ENCODE results near the gene ABHD14A. TPM values are rescaled to one million over a fixed set of nuclear protein-coding genes. Genes with fewer than 3 reads are reported as not detected.

Gene ABHD14A
- total RNA-seq, 2 donors from 2014 or later, result 15.5 to 16.1 TPM

- DNase-seq, result no peak
- 50 to 65% methylated on average over 1 of the region's 1 CpG for WGBS, 2 donors
These were observed 20.2 kb upstream of the ABHD14A start for GRCh38 chr3:51954713-51955112.

GRCh38 chr3:51955175-51955892 is 19.5 kb upstream of the ABHD14A start, which contains the start of gene GPR62:
TSS of gene GPR62 (plus strand) at chr3:51955381. CDS start at chr3:51955653, 272 bp downstream.
- H3K27ac ChIP-seq, result peak within 1 kb of the TSS in 2 of 4 donors; percentile 71 to 74
- H3K4me1 ChIP-seq, result peaks cover 20% of the 10 kb centered on the region
- TF ChIP-seq POLR2A (IDR thresholded peaks at IDR 0.05) (no peak), CTCF (IDR thresholded peaks at IDR 0.05) (no peak)
- ATAC-seq (no peak), DNase-seq (no peak)
- H3K9me3 ChIP-seq, result no peaks in the 10 kb centered on the region
- no peaks in the 10 kb centered on the region for H3K27me3 ChIP-seq
- H3K36me3 ChIP-seq (replicated peaks in 1 of 2; ENCODE audit: insufficient read depth in 1 of 2, low read depth in 2 of 2), result no peaks in the 10 kb centered on the region
- no peak within 1 kb of the TSS for H3K4me3 ChIP-seq
- WGBS, 2 donors, result 39 to 77% methylated on average over 9 to 19 of the region's 33 CpGs
- intact Hi-C loops (cut with DNase I), result no loop called here

More at GRCh38 chr3:51954713-51955112, 20.2 kb upstream of the ABHD14A start:
- no peak for TF ChIP-seq CTCF (IDR thresholded peaks at IDR 0.05)
- no peak for TF ChIP-seq POLR2A (IDR thresholded peaks at IDR 0.05)
- no peak overlapping the region for H3K27ac ChIP-seq
- H3K4me1 ChIP-seq, result peaks cover 20% of the 10 kb centered on the region
- no peak overlapping the region for H3K4me3 ChIP-seq
- H3K27me3 ChIP-seq, result no peaks in the 10 kb centered on the region
- no peaks in the 10 kb centered on the region for H3K9me3 ChIP-seq
- ATAC-seq, result no peak
- intact Hi-C loops (cut with DNase I), result no loop called here
- H3K36me3 ChIP-seq (replicated peaks in 1 of 2; ENCODE audit: insufficient read depth in 1 of 2, low read depth in 2 of 2), result no peaks in the 10 kb centered on the region

- Histone ChIP-seq H3K27me3 (no peaks in the 10 kb centered on the region), H3K27ac (peak overlapping the region in 2 of 4 donors; percentile 71 to 74), H3K4me1 (peaks cover 20% of the 10 kb centered on the region), H3K36me3 (replicated peaks in 1 of 2; ENCODE audit: insufficient read depth in 1 of 2, low read depth in 2 of 2) (no peaks in the 10 kb centered on the region), H3K9me3 (no peaks in the 10 kb centered on the region), H3K4me3 (no peak overlapping the region)
- WGBS, 2 donors, result 13% methylated on average over 81 of the region's 97 CpGs; no CpG with 5 or more reads in 1 of the 2 donors
- intact Hi-C loops (cut with DNase I), result no loop called here
- ATAC-seq (peak; percentile 77), DNase-seq (peak; percentile 63 to 76 (median 69))
- TF ChIP-seq POLR2A (IDR thresholded peaks at IDR 0.05), result peak in 2 of 3 donors; percentile 7 to 8
- TF ChIP-seq CTCF (IDR thresholded peaks at IDR 0.05), result peak in 6 of 7 experiments; percentile 20 to 50 (median 36)
These were observed 18.7 kb upstream of the ABHD14A start for GRCh38 chr3:51955893-51956770.

GRCh38 chr3:51957520-51958205 is 17.2 kb upstream of the ABHD14A start:
- Histone ChIP-seq H3K27ac (no peak overlapping the region), H3K36me3 (replicated peaks in 1 of 2; ENCODE audit: insufficient read depth in 1 of 2, low read depth in 2 of 2) (no peaks in the 10 kb centered on the region), H3K4me1 (peaks cover 33% of the 10 kb centered on the region), H3K4me3 (no peak overlapping the region), H3K27me3 (no peaks in the 10 kb centered on the region), H3K9me3 (no peaks in the 10 kb centered on the region)
- intact Hi-C loops (cut with DNase I), result no loop called here
- no peak for TF ChIP-seq CTCF (IDR thresholded peaks at IDR 0.05)
- no peak for TF ChIP-seq POLR2A (IDR thresholded peaks at IDR 0.05)
- DNase-seq (no peak), ATAC-seq (no peak)
- 94 to 96% methylated on average over 14 to 15 of the region's 15 CpGs for WGBS, 2 donors

Measured in body of pancreas (tissue), 4 donors.